GM18868 (cell line): ENCODE results near the gene GTF2IRD1.
"Not testable (repeated sequence)": the region's sequence is repeated elsewhere in the genome, so short reads cannot be mapped to it uniquely, and the experiment has no call there.

ENCODE experiments used
- ATAC-seq: cut with Tn5 transposase; IDR thresholded peaks from one replicate; pipeline ENCODE4 v1.9.1; 2021; ENCODE audit warnings: mild to moderate bottlenecking, moderate library complexity; ENCODE audit not compliant: unreplicated experiment

The GTF2IRD1 gene

GRCh38 chr7:74466196-74466813 is 12.6 kb downstream of the GTF2IRD1 start:
- ATAC-seq = no peak

DNA sequence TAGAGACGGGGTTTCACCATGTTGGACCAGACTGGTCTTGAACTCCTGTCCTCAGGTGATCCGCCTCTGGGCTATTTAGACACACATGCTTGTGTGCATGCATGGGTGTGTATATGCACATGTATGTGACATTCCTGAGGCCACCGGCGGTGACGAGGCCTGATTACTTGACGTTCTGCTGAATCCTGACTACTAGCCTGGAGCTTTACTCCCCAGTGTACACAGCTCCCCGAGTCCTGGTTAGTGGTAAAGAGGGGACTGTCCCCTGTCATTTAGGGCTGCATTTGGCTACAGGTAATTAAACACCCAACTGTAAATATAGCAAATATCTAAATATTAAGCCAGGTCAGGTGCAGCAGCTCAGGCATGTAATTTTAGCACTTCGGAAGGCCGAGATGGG is 14.2 kb downstream of the GTF2IRD1 start:
- no peak for ATAC-seq

GRCh38 chr7:74470504-74470903 is 16.8 kb downstream of the GTF2IRD1 start:
- ATAC-seq = no peak

GRCh38 chr7:74473116-74473515 is 19.4 kb downstream of the GTF2IRD1 start:
- ATAC-seq = no peak

DNA sequence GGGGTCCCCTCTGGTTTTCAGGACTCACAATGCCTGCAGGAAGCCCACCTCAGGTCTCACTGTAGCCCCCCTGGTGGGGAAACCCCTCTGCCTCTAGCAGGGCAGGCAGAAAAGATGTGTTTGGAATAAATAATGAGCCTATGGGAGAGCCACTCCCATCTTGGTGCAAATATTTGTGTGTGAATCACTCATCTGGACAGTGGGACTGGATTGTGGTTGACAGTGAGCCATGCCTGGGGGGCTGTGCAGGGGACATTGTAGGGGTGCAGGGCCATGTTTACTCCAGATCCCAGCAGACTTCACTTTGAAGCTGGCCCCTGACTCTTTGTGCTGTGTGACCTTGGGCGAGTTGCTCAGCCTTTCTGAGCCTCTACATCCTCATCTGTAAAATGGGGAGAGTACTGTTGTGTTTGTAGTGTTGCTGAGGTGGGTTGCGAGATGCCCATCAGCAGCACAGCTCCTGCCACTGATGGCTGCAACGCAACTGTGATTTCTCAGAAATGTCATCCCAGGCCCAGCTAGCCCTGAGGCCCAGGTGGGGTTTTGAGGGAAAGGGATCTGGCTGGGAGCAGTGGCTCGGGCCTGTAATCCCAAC is 20.7 kb downstream of the GTF2IRD1 start:
- ATAC-seq = no peak

- ATAC-seq = no peak
Observed at GRCh38 chr7:74475243-74475986, 21.7 kb downstream of the GTF2IRD1 start.

GRCh38 chr7:74475987-74476350 is 22.3 kb downstream of the GTF2IRD1 start:
- no peak for ATAC-seq

DNA sequence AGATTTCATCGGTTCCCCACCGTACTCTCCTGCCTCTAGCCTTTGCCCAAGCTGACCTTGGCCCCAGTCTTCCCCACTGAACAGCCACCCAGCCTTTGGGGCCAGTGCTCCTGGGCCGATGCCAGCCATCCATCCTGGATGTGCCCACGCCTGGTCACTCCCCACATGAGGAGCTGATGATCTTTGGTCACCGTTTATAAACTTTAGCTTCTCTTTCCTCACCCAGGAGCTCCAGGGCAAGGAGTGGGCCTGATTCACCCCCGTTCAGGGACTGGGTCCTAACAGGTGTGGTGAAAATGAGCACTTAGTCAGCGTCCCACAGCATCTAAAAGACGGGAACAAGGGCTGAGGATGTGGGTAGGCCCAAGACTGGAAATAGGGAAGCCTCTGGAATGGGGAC is 22.9 kb downstream of the GTF2IRD1 start:
- no peak for ATAC-seq

DNA sequence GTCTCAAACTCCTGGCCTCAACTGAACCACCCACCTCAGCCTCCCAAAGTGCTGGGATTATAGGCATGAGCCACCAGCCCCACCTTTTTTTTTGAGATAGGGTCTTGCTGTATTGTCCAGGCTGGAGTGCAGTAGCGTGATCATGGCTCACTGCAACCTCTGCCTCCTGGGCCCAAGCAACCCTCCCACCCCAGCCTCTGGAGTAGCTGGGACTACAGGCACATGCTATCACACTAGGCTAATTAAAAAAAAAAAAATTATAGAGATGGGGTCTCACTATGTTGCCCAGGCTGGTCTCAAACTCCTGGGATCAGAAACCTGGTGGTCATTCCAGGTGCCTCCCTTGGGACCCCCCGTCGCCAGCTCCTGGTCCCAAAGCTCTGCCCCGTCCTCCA is 25.0 kb downstream of the GTF2IRD1 start:
- no peak for ATAC-seq

- ATAC-seq = no peak
Observed at GRCh38 chr7:74479066-74479781, 25.5 kb downstream of the GTF2IRD1 start.

GRCh38 chr7:74479961-74480829 is 26.5 kb downstream of the GTF2IRD1 start:
- ATAC-seq = no peak

DNA sequence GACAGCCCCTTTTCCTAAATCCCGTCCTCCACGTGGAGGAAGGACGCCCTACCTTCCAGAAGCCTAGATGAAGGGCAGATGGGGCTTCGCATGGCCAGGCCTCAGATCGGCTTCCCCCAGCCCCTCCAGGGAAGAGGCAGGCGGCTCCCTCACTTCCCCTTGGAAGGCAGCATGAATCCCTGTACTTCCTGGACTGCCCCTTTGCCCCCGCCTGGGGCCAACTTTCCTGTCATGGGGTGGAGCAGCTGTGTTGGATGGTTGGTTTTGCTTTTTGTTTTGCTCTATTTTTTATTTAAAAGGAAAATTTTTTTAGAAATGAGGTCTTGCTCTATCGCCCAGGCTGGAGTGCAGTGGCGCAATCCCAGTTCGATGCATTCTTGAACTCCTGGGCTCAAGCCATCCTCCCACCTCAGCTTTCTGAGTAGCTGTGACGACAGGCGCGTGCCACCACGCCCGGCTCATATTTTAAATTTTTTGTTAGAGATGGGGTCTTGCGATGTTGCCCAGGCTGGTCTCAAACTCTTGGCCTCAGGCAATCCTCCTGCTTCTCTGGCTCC is 27.2 kb downstream of the GTF2IRD1 start:
- ATAC-seq = no peak

DNA sequence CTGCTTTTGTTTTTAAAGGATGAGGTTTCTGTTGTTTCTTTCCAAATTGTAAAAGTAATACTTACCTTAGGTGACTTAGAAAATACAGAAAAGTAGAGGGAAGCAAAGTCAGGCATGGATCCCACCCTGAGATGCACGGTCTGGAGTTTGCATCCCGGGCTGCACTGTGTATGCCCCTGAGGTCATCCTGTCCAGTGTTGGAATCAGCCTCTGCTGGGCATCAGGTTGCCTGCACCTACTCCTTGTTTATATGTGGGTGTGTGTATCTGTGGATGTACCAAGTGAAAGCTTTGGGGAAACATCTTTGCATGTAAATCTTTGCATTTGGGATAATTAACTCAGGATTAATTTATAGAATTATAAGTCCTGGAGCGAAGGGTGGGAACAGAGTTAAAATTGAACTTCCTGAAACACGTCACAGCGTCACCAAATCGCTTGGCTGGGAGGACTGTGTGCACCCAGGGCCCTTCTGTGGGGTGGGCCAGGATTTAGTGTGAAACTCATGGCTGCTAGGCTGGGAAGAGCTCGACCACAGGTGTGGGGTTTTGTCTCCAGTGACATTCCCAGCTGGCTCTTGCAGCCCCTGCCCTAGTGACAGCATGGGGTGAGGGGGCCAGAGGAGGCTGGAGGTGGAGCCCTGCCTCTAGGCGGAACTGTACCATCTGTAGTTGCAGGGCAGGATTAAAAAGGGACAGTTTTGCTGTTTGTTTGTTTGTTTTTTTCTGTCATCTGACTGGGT is 27.9 kb downstream of the GTF2IRD1 start:
- no peak for ATAC-seq

DNA sequence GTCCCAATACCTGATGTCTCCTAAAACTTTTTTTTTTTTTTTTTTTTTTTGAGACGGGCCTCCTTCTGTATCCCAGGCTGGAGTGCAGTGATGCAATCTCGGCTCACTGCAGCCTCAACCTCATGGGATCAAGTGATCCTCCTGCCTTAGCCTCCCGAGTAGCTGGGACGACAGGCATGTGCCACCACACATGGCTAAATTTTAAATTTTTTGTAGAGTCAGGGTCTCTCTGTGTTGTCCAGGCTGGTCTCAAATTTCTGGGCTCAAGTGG is 28.4 kb downstream of the GTF2IRD1 start:
- ATAC-seq = no peak

DNA sequence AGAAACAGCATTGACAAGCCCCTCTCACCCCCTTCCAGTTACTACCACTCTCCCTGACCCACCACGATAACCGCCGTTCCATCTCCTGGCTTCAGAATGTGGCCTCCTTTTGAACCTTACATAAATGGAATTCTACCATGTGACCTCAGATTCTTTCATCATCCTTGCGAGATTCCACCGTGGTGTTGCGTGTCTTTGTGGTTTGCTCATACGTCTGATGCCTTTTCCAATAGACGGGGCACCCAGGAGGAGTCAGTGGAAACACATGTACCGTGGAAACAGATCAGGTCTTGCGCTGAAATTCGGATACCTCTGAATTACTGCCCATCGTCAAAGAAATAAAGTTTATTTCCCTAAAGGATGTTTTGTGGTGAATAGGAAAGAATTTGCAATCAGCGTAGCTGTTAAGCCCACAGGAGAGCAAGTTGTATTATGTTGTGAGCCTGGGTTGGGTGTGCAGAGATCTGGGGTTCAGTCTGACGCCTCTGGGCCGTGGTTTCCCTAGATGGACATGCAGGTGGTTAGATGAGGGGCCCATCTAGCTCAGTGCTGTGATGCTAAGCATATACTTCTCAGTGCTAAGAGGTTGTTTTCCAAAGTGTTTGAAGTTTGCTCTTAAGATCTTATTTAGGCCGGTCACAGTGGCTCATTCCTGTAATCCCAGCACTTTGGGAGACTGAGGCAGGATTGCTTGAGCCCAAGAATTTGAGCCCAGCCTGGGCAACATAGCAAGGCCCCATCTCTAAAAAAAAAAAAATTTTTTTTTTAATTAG is 29.1 kb downstream of the GTF2IRD1 start:
- ATAC-seq = no peak

GRCh38 chr7:74483402-74484336 is 30.0 kb downstream of the GTF2IRD1 start:
- ATAC-seq = no peak

DNA sequence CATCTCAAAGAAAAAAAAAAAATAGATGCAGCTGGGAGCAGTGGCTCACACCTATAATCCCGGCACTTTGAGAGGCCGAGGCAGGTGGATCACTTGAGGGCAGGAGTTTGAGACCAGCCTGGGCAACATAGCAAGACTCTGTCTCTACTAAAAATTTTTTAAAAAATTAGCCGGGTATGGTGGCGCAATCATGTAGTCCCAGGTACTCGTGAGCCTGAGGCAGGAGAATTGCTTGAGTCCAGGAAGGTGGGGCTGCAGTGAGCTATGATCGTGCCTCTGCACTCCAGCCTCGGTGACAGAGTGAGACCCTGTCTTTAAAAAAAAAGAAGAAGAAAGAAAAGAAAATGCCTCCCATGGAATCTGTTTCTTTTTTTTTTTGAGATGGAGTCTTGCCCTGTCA is 31.9 kb downstream of the GTF2IRD1 start:
- ATAC-seq = no peak

- not testable (repeated sequence) for ATAC-seq
Observed at GRCh38 chr7:74488518-74489030, 34.9 kb downstream of the GTF2IRD1 start.
